CD14-positive monocyte (primary cell): ENCODE measurements around the gene MICU1. TPM values are rescaled to one million over a fixed set of nuclear protein-coding genes. Genes with fewer than 3 reads are reported as not detected.

Experiments used
- DNase-seq, 3 donors: peaks; one replicate each; pipeline ENCODE4 v3.0.0-alpha.2; 2011 to 2022
- H2AFZ ChIP-seq: 2 replicates; pipeline ENCODE4 v1.6.0; 2012; ENCODE audit warnings: mild to moderate bottlenecking, low read depth, low read length, inconsistent platforms; ENCODE audit not compliant: insufficient read depth, poor library complexity, severe bottlenecking
- H3K27ac ChIP-seq, 2 donors: 1 replicate in 1 of 2; 2 replicates in 1 of 2; pipeline ENCODE4 v1.5.1; 2012 to 2013; ENCODE audit warnings: low read length in 2 of 2, control low read depth in 1 of 2, inconsistent platforms in 1 of 2, low read depth in 1 of 2, mild to moderate bottlenecking in 1 of 2
- H3K27me3 ChIP-seq, 2 donors: one replicate each; pipeline versions ENCODE4 v1.6.0 to v1.6.1; 2011 to 2013; ENCODE audit warnings: low read length in 2 of 2; ENCODE audit not compliant: control insufficient read depth in 2 of 2, insufficient read depth in 2 of 2
- H3K36me3 ChIP-seq, 2 donors: replicated peaks in 1 of 2; 1 replicate in 1 of 2; 2 replicates in 1 of 2; pipeline versions ENCODE4 v1.5.1 to v1.6.1; 2012 to 2013; ENCODE audit warnings: low read length in 2 of 2, control low read depth in 1 of 2, inconsistent platforms in 1 of 2, mild to moderate bottlenecking in 1 of 2; ENCODE audit not compliant: insufficient read depth in 2 of 2, control insufficient read depth in 1 of 2
- H3K4me1 ChIP-seq, 2 donors: 1 replicate in 1 of 2; 2 replicates in 1 of 2; pipeline versions ENCODE4 v1.5.1 to v1.6.1; 2012 to 2013; ENCODE audit warnings: low read length in 2 of 2, control low read depth in 1 of 2, inconsistent platforms in 1 of 2, mild to moderate bottlenecking in 1 of 2, moderate library complexity in 1 of 2; ENCODE audit not compliant: insufficient read depth in 2 of 2, control insufficient read depth in 1 of 2
- H3K4me2 ChIP-seq: replicated peaks from 2 replicates; pipeline ENCODE3; 2012; ENCODE audit warnings: low read length, moderate library complexity, mild to moderate bottlenecking; ENCODE audit not compliant: poor library complexity, severe bottlenecking; ENCODE audit errors: extremely low read depth
- H3K4me3 ChIP-seq, 3 experiments: fragments of 200-600 bp in 1 of 3; sonication (generic) in 1 of 3; replicated peaks in 1 of 3; 1 replicate in 2 of 3; 2 replicates in 1 of 3; pipeline ENCODE4 v1.5.1; 2011 to 2013; ENCODE audit warnings: low read length in 3 of 3, mild to moderate bottlenecking in 3 of 3, control low read depth in 2 of 3, low read depth in 2 of 3, inconsistent platforms in 1 of 3, moderate library complexity in 1 of 3
- H3K79me2 ChIP-seq: 2 replicates; pipeline ENCODE4 v1.6.0; 2012; ENCODE audit warnings: mild to moderate bottlenecking, control low read depth, inconsistent platforms, low read length, moderate library complexity; ENCODE audit not compliant: insufficient read depth
- H3K9ac ChIP-seq: 2 replicates; pipeline ENCODE4 v1.6.0; 2017; ENCODE audit warnings: low read length, mild to moderate bottlenecking; ENCODE audit not compliant: insufficient read depth, poor library complexity, severe bottlenecking
- H3K9me3 ChIP-seq, 2 donors: replicated peaks in 1 of 2; 1 replicate in 1 of 2; 2 replicates in 1 of 2; pipeline versions ENCODE4 v1.5.1 to v1.6.1; 2012 to 2013; ENCODE audit warnings: low read length in 2 of 2, control low read depth in 1 of 2; ENCODE audit not compliant: control insufficient read depth in 1 of 2, insufficient read depth in 1 of 2
- H4K20me1 ChIP-seq: 2 replicates; pipeline ENCODE4 v1.6.0; 2012; ENCODE audit warnings: mild to moderate bottlenecking, low read length, control low read depth, moderate library complexity; ENCODE audit not compliant: insufficient read depth
- H3K27ac Mint-ChIP-seq, 7 donors: one replicate each; pipeline ENCODE4 v1.8.0; 2020; ENCODE audit warnings: mild to moderate bottlenecking in 7 of 7, mixed read lengths in 7 of 7, moderate library complexity in 6 of 7, inconsistent platforms in 2 of 7
- H3K27me3 Mint-ChIP-seq, 3 donors: one replicate each; pipeline ENCODE4 v1.8.0; 2021 to 2022; ENCODE audit warnings: low read depth in 3 of 3, mild to moderate bottlenecking in 3 of 3, mixed read lengths in 3 of 3, moderate library complexity in 3 of 3, inconsistent platforms in 1 of 3
- H3K36me3 Mint-ChIP-seq, 2 donors: one replicate each; pipeline ENCODE4 v1.8.0; 2020; ENCODE audit warnings: mixed read lengths in 2 of 2, inconsistent platforms in 1 of 2, mild to moderate bottlenecking in 1 of 2
- H3K4me1 Mint-ChIP-seq: one replicate; pipeline ENCODE4 v1.8.0; 2020; ENCODE audit warnings: mild to moderate bottlenecking, mixed read lengths
- H3K4me3 Mint-ChIP-seq, 2 donors: one replicate each; pipeline ENCODE4 v1.8.0; 2020; ENCODE audit warnings: mild to moderate bottlenecking in 2 of 2, mixed read lengths in 2 of 2, moderate library complexity in 1 of 2
- H3K9me3 Mint-ChIP-seq, 7 donors: one replicate each; pipeline ENCODE4 v1.8.0; 2020 to 2022; ENCODE audit warnings: mixed read lengths in 7 of 7, mild to moderate bottlenecking in 6 of 7, moderate library complexity in 6 of 7, inconsistent platforms in 2 of 7
- WGBS: methylation state at CpG from one replicate; pipeline ENCODE4 v1.1.5; 2013; ENCODE audit warnings: missing lambda C conversion rate; ENCODE audit not compliant: insufficient coverage; 5-methylcytosine and 5-hydroxymethylcytosine counted together
- intact Hi-C, 2 donors: fragments of 100-400 bp; cut with micrococcal nuclease; formaldehyde crosslinking; loops; one replicate each; pipeline versions ENCODE4 v1.15.0 to v1.15.1; 2023
- polyA plus RNA-seq, 3 donors: library from polyadenylated mRNA; depleted of rRNA in 1 of 3; unstranded in 2 of 3; stranded (reverse) in 1 of 3; fragments of 300-500 nt in 2 of 3; fragments of >200 nt in 1 of 3; fragmentation: Illumina TruSeq in 2 of 3; gene quantifications; 1 replicate in 2 of 3; 2 replicates in 1 of 3; pipeline ENCODE4 v1.2.3, GENCODE V29; 2012 to 2021
- TF ChIP-seq, protein P1 (sequence below): fragments of 200-600 bp; IDR thresholded peaks from one replicate; pipeline ENCODE4 v1.8.0; 2022; ENCODE audit warnings: antibody characterized with exemption, mild to moderate bottlenecking

Gene MICU1
- polyA plus RNA-seq, 3 donors: 51.1 to 76.4 (median 51.7) TPM

DNA sequence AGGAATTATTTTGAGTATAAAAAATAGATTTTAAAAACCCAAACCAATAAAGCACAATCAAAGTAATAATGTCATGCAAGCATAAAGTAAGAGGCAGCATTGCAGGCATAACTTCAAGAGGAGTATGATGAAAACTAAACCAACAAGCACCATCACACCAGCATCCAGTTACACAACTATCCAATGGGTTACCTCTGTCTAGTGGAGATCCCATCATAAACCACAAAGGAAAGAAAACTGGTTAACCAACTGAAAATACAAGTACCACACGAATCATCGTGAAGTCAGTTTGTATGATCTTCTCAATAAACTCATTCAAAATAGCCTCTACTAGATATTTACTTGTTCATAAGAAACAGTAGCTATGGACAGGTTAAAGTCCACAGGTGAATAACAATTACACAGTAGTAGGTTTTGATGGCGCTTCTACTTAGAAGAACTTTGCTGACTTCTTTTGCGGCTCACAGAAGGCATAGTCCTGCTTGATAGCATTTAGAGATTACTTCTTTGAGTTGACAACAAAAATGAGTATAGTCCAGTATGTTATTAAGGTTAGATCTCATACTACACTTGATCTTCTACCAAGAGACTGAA lies 116.6 kb downstream of the MICU1 start:
- Histone ChIP-seq H3K4me2 (peak overlapping the region; percentile 10), H3K79me2 (peaks cover 37% of the 10 kb centered on the region), H3K27me3 (no peaks in the 10 kb centered on the region), H3K4me3 (peak overlapping the region in 1 of 3 experiments; percentile 20), H4K20me1 (no peaks in the 10 kb centered on the region), H3K36me3 (peaks cover 2 to 28% of the 10 kb centered on the region in 2 donors), H2AFZ (no peak overlapping the region), H3K9ac (no peak overlapping the region), H3K4me1 (peaks cover 44 to 57% of the 10 kb centered on the region in 2 donors), H3K9me3 (peaks cover 0 to 2% of the 10 kb centered on the region in 2 donors), H3K27ac (peak overlapping the region in 1 of 2 donors; percentile 86)
- peak in 1 of 3 donors; percentile 35 for DNase-seq
- TF ChIP-seq, protein P1, sequence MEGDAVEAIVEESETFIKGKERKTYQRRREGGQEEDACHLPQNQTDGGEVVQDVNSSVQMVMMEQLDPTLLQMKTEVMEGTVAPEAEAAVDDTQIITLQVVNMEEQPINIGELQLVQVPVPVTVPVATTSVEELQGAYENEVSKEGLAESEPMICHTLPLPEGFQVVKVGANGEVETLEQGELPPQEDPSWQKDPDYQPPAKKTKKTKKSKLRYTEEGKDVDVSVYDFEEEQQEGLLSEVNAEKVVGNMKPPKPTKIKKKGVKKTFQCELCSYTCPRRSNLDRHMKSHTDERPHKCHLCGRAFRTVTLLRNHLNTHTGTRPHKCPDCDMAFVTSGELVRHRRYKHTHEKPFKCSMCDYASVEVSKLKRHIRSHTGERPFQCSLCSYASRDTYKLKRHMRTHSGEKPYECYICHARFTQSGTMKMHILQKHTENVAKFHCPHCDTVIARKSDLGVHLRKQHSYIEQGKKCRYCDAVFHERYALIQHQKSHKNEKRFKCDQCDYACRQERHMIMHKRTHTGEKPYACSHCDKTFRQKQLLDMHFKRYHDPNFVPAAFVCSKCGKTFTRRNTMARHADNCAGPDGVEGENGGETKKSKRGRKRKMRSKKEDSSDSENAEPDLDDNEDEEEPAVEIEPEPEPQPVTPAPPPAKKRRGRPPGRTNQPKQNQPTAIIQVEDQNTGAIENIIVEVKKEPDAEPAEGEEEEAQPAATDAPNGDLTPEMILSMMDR: no peak
- H3K4me3 Mint-ChIP-seq: no peak overlapping the region
- peak overlapping the region; percentile 84 to 99 (median 96) for H3K27ac Mint-ChIP-seq
- no peaks in the 10 kb centered on the region for H3K27me3 Mint-ChIP-seq
- H3K36me3 Mint-ChIP-seq: peaks cover 26% of the 10 kb centered on the region in 2 donors
- WGBS: no CpG with 5 or more reads among the region's 4 CpGs
- peaks cover 55% of the 10 kb centered on the region for H3K4me1 Mint-ChIP-seq
- intact Hi-C loops: no loop called here
- H3K9me3 Mint-ChIP-seq: peaks cover 0 to 8% (median 6%) of the 10 kb centered on the region in 7 donors

DNA sequence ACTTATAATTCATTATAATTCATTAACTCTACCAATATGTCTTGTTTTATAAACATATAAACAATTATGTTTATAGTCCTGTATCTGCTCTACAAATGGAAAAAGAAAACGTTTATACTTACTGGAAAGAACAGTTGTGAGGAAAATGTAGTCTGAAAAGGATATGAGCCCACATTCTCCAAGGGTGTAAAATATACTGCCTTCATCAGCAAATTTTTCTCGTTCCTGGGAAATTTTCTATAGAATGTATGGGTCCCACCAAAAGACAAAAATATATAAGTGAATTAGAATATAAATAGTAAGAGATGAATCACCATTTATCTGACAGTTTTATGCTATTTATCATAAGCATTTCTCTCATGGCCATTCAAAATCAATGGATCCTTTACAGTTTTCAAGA lies 117.8 kb downstream of the MICU1 start:
- no peak for DNase-seq
- H3K27me3 Mint-ChIP-seq: no peaks in the 10 kb centered on the region
- peaks cover 2 to 28% of the 10 kb centered on the region in 2 donors for H3K36me3 ChIP-seq
- H3K27ac ChIP-seq: no peak overlapping the region
- H4K20me1 ChIP-seq: no peaks in the 10 kb centered on the region
- H3K27ac Mint-ChIP-seq: no peak overlapping the region
- no peaks in the 10 kb centered on the region for H3K27me3 ChIP-seq
- no peak overlapping the region for H3K4me3 ChIP-seq
- no peak overlapping the region for H2AFZ ChIP-seq
- H3K4me3 Mint-ChIP-seq: no peak overlapping the region
- intact Hi-C loops: no loop called here
- peaks cover 0 to 10% (median 6%) of the 10 kb centered on the region in 7 donors for H3K9me3 Mint-ChIP-seq
- TF ChIP-seq, protein P1: no peak
- H3K9ac ChIP-seq: no peak overlapping the region
- H3K4me1 Mint-ChIP-seq: peaks cover 62% of the 10 kb centered on the region
- WGBS: no CpG with 5 or more reads among the region's 2 CpGs
- H3K4me2 ChIP-seq: no peak overlapping the region
- peaks cover 40% of the 10 kb centered on the region for H3K79me2 ChIP-seq
- peaks cover 23 to 25% of the 10 kb centered on the region in 2 donors for H3K36me3 Mint-ChIP-seq
- H3K4me1 ChIP-seq: peaks cover 50 to 60% of the 10 kb centered on the region in 2 donors
- H3K9me3 ChIP-seq: no peaks in the 10 kb centered on the region
